PFSK-1 (cell line): Measurements from ENCODE around the gene QPCT.

Source experiments
- FOXP2 ChIP-seq: optimal IDR thresholded peaks from 2 replicates; pipeline ENCODE3; 2011; ENCODE audit warnings: borderline replicate concordance, control low read depth, inconsistent platforms; ENCODE audit not compliant: insufficient read depth; ENCODE audit errors: extremely low read length, extremely low read depth
- POLR2AphosphoS5 ChIP-seq: IDR thresholded peaks from 2 replicates; pipeline ENCODE4 v1.6.1; 2012; ENCODE audit warnings: low read depth, mild to moderate bottlenecking, control low read depth, low read length, moderate library complexity

DNA sequence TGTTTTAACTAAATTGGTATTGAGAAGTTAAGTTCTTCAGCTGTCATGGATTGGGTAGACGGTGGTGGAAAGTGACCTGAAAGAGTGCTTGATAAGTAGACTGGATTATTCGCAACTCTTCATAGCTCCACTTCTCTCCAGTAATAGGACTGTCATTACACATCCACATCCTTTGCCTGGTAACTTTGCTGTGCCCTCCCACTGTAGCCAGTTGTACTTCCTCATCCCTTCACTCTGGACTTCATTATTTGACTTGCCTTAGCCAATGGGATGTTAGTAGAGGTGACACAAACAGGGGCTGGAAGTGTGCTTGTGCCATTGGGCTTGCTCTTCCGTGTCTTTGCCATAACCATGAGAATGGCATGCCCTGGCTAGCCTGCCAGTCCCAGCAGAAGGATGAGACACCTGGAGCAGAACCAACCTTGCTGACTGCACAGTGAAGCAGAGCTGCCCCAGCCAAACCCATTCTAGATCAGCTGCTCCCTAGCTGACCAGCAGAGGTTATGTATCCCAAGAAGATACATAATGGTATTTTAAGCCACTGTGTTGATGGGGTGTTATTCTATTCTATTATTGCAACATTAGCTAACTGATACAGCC, 16.9 kb downstream of the QPCT start:
- TF ChIP-seq POLR2AphosphoS5: no peak
- no peak for TF ChIP-seq FOXP2
